ENCODE measurements around the gene BCL11B.
"Not testable (repeated sequence)": the region's sequence is repeated elsewhere in the genome, so short reads cannot be mapped to it uniquely, and the experiment has no call there.

Gene BCL11B

GRCh38 chr14:99194736-99195135 lies 77.3 kb downstream of the BCL11B start:
- DNase-seq, result no peak

GRCh38 chr14:99194136-99194535 lies 77.9 kb downstream of the BCL11B start:
- DNase-seq, result no peak

- no peak for DNase-seq
Observed at GRCh38 chr14:99192830-99193229, 79.2 kb downstream of the BCL11B start.

- no peak for DNase-seq
Observed at GRCh38 chr14:99192028-99192621, 79.9 kb downstream of the BCL11B start.

GRCh38 chr14:99191395-99192027 lies 80.5 kb downstream of the BCL11B start:
- no peak for DNase-seq

GRCh38 chr14:99190696-99191394 lies 81.2 kb downstream of the BCL11B start:
- DNase-seq, result no peak

- DNase-seq, result peak in 1 of 2 experiments; percentile 51
Observed at GRCh38 chr14:99189201-99189801, 82.7 kb downstream of the BCL11B start.

GRCh38 chr14:99188731-99189191 lies 83.2 kb downstream of the BCL11B start:
- DNase-seq, result no peak

GRCh38 chr14:99187858-99188257 lies 84.1 kb downstream of the BCL11B start:
- DNase-seq, result no peak

- no peak for DNase-seq
Observed at GRCh38 chr14:99186956-99187690, 84.9 kb downstream of the BCL11B start.

GRCh38 chr14:99186336-99186735 lies 85.7 kb downstream of the BCL11B start:
- not testable (repeated sequence) for DNase-seq

- DNase-seq, result no peak
Observed at GRCh38 chr14:99185436-99186068, 86.4 kb downstream of the BCL11B start.

GRCh38 chr14:99183716-99184115 lies 88.3 kb downstream of the BCL11B start:
- no peak for DNase-seq

- no peak for DNase-seq
Observed at GRCh38 chr14:99183311-99183710, 88.7 kb downstream of the BCL11B start.

GRCh38 chr14:99182548-99183250 lies 89.3 kb downstream of the BCL11B start:
- DNase-seq, result no peak

- no peak for DNase-seq
Observed at GRCh38 chr14:99181804-99182520, 90.0 kb downstream of the BCL11B start.

GRCh38 chr14:99181241-99181640 lies 90.8 kb downstream of the BCL11B start:
- no peak for DNase-seq

GRCh38 chr14:99179946-99180345 lies 92.1 kb downstream of the BCL11B start:
- no peak for DNase-seq

GRCh38 chr14:99179506-99179905 lies 92.5 kb downstream of the BCL11B start:
- no peak for DNase-seq

GRCh38 chr14:99177886-99178835 lies 93.8 kb downstream of the BCL11B start:
- DNase-seq, result no peak
